Subcutaneous abdominal adipose tissue (tissue), 5 donors: ENCODE data around the gene SLC39A10.

ENCODE experiments used
- H3K27ac ChIP-seq: one replicate; pipeline ENCODE4 v1.7.0; 2013; ENCODE audit warnings: low read depth, mild to moderate bottlenecking, inconsistent platforms, low read length, moderate library complexity
- H3K27me3 ChIP-seq, 5 donors: one replicate each; pipeline ENCODE4 v1.7.0; 2013; ENCODE audit warnings: low read length in 5 of 5, inconsistent platforms in 1 of 5; ENCODE audit not compliant: control insufficient read depth in 5 of 5, insufficient read depth in 4 of 5
- H3K36me3 ChIP-seq, 5 donors: one replicate each; pipeline ENCODE4 v1.7.0; 2013; ENCODE audit warnings: low read length in 5 of 5; ENCODE audit not compliant: control insufficient read depth in 5 of 5, insufficient read depth in 5 of 5
- H3K4me1 ChIP-seq, 5 donors: one replicate each; pipeline ENCODE4 v1.7.0; 2013; ENCODE audit warnings: low read length in 5 of 5, mild to moderate bottlenecking in 3 of 5, moderate library complexity in 1 of 5; ENCODE audit not compliant: control insufficient read depth in 5 of 5, insufficient read depth in 5 of 5
- H3K4me3 ChIP-seq, 5 donors: one replicate each; pipeline ENCODE4 v1.7.0; 2013; ENCODE audit warnings: low read length in 5 of 5, low read depth in 1 of 5
- H3K9ac ChIP-seq, 5 donors: one replicate each; pipeline ENCODE4 v1.7.0; 2013; ENCODE audit warnings: low read length in 5 of 5, mild to moderate bottlenecking in 4 of 5, moderate library complexity in 3 of 5
- H3K9me3 ChIP-seq, 5 donors: one replicate each; pipeline ENCODE4 v1.7.0; 2013; ENCODE audit warnings: low read length in 5 of 5; ENCODE audit not compliant: control insufficient read depth in 5 of 5
- donor health status: healthy.
- donor health status: healthy.
- donor health status: healthy.
- donor health status: healthy.
- donor health status: healthy.

The SLC39A10 gene

DNA sequence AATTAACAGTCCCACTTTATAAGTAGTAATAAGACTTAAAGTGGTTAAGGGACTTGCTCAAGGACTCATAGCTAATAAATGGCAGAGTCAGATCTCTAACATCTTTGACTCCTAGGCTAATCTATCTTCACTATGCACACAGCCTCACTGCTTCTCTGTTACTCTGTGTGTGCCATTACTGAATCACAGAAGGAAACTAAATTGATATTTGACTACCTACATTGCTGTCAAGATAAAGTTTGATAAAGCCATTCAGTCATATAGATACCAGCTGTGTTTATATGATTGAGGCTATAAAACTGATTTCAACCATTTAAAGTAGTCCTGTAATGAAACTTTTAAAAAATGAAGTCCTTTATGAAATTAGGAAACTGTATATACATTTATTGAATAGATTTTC is 10.9 kb downstream of the SLC39A10 start:
- Histone ChIP-seq H3K4me1 (peaks cover 0 to 6% (median 4%) of the 10 kb centered on the region in 5 donors), H3K9me3 (no peaks in the 10 kb centered on the region), H3K4me3 (no peak overlapping the region), H3K36me3 (no peaks in the 10 kb centered on the region), H3K27ac (no peak overlapping the region), H3K9ac (no peak overlapping the region), H3K27me3 (no peaks in the 10 kb centered on the region)

DNA sequence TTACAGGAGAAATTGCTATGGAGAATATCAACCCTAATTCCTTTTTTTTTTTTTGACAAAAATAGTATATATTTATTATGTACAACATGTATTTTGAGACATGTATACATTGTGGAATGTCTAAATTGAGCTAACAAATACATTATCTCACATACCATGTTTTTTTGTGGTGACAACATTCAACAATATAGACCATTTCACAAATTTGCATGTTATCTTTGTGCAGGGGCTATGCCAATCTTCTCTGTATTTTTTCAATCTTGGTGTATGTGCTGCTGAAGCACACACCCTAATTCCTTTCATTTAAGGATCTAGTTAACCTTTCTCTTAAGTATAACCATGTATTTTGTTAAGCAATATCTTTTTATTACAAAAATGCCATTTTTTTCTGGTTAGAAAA is 13.2 kb downstream of the SLC39A10 start:
- Histone ChIP-seq H3K4me3 (no peak overlapping the region), H3K9me3 (no peaks in the 10 kb centered on the region), H3K36me3 (no peaks in the 10 kb centered on the region), H3K27me3 (no peaks in the 10 kb centered on the region), H3K9ac (no peak overlapping the region), H3K4me1 (peaks cover 0 to 6% (median 4%) of the 10 kb centered on the region in 5 donors), H3K27ac (no peak overlapping the region)

DNA sequence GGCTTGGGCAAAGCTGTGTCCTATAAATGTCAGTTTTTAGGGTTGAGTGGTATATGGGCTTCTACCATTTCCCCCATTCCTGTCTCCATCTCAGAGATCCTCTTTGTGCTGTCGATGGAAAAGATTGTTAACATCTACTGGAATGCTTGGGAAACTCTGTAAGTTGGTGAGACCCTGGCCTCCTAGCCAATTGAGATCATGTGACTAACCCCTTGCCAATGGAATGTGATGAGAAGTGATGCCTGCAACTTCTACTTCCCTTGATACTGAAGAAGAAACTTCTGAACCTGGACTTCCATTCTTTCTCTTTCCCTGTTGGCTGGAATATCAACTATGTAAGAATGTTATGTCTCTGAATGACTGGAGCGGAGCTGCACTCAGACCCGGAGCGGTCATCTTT is 14.5 kb downstream of the SLC39A10 start:
- no peaks in the 10 kb centered on the region for H3K27me3 ChIP-seq

DNA sequence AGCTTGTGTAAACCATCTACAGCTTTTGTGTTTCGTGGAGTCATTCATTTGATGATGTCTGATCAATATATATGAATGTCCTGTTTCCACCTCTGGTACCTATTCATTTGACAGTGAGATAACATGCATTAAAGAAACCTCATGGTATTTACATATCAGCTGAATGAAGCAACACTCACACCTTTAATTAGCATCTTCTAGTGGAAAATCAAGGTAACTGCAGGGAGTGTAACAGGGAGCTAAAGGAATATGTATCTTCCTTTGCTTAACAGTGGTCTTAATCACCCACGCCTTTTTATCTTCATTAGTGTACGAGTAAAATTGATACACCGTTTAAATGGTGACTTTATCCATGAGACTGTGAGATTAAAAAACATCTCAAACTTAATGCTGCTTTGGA is 15.6 kb downstream of the SLC39A10 start:
- no peak overlapping the region for H3K9ac ChIP-seq
- H3K9me3 ChIP-seq = no peaks in the 10 kb centered on the region
- H3K27ac ChIP-seq = no peak overlapping the region
- H3K36me3 ChIP-seq = peaks cover 0 to 3% (median 0%) of the 10 kb centered on the region in 5 donors
- H3K4me3 ChIP-seq = no peak overlapping the region
- no peaks in the 10 kb centered on the region for H3K4me1 ChIP-seq
- no peaks in the 10 kb centered on the region for H3K27me3 ChIP-seq

More for the DNA sequence above, 14.5 kb downstream of the SLC39A10 start:
- no peak overlapping the region for H3K4me3 ChIP-seq
- no peaks in the 10 kb centered on the region for H3K9me3 ChIP-seq
- H3K36me3 ChIP-seq = peaks cover 0 to 3% (median 0%) of the 10 kb centered on the region in 5 donors
- no peak overlapping the region for H3K9ac ChIP-seq
- H3K4me1 ChIP-seq = peaks cover 0 to 2% (median 0%) of the 10 kb centered on the region in 5 donors
- no peak overlapping the region for H3K27ac ChIP-seq

DNA sequence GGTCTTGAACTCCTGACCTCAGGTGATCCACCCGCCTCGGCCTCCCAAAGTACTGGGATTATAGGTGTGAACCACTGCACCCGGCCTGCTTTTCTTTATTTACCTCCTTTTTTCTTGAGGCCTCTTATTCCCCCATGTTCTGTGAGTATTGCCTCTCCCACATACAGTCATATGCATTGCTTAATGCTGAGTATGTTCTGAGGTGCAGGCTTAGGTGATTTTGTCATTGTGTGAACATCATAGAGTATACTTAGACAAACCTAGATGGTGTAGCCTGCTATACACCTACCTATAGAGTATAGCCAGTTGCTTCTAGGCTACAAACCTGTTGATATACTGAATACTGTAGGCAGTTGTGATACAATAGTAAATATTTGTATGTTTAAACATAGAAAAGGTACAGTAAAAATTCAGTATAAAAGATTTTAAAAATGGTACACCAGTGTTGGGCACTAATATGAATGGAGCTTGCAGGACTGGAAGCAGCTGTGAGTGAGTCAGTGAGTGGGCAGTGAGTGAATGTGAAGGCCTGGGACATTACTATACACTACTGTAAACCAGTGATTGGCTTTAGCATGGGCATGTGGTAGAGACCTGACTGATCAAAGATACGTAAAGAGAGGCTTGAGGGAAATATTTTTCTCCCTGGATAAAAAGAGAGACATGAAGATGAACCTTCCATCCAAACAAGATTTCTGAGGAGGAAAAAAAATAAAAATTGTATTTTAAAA is 17.6 kb downstream of the SLC39A10 start:
- H3K9ac ChIP-seq = no peak overlapping the region
- peaks cover 0 to 3% (median 0%) of the 10 kb centered on the region in 5 donors for H3K36me3 ChIP-seq
- no peak overlapping the region for H3K27ac ChIP-seq
- H3K4me1 ChIP-seq = no peaks in the 10 kb centered on the region
- no peaks in the 10 kb centered on the region for H3K9me3 ChIP-seq
- H3K4me3 ChIP-seq = no peak overlapping the region
- H3K27me3 ChIP-seq = no peaks in the 10 kb centered on the region

DNA sequence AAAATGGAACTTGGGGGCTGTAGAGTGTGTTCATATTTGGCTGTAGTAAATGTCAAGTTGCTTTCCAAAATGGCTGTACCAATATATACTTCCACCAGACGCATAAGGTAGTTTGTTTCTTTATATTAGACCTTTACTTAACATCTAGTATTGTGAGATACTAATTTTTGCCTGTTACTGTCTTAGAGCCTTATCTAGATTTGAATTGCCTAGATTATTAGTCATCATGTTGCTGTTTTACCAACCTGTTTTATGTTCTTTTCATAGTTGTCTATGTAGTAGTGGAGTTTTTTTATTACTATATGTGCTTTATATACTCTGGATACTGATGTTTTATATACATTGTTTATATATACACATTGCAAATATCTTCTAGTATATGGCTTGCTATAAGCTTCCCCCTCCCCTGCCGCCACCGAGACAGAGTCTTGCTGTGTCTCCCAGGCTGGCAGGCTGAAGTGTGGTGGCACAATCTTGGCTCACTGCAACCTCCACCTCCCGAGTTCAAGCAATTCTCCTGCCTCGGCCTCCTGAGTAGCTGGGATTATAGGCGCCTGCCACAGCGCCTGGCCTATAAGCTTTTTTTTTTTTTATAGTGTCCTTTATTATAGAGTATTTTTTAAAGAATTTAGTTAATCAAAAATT is 18.9 kb downstream of the SLC39A10 start:
- Histone ChIP-seq H3K9ac (no peak overlapping the region), H3K9me3 (no peaks in the 10 kb centered on the region), H3K36me3 (peaks cover 5 to 13% (median 7%) of the 10 kb centered on the region in 5 donors), H3K4me3 (no peak overlapping the region), H3K4me1 (no peaks in the 10 kb centered on the region), H3K27me3 (no peaks in the 10 kb centered on the region), H3K27ac (no peak overlapping the region)

DNA sequence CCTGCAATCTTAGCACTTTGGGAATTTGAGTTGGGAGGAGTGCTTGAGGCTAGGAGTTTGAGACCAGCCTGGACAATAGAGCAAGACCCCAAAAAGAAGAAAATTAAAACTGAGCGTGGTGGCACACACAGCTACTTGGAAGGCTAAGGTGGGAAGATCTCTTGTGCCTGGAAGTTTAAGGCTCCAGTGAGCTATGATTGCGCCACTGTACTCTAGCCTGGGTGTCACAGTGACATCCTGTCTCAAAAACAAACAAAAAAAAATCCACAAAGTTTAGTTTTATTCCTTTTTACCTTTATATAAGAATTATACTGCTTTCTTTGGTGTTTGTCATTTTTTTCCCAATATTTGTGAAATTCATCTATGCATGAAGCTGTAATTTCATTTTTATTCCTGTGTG is 20.3 kb downstream of the SLC39A10 start:
- H3K36me3 ChIP-seq = peaks cover 5 to 13% (median 7%) of the 10 kb centered on the region in 5 donors
- H3K9me3 ChIP-seq = no peaks in the 10 kb centered on the region
- no peak overlapping the region for H3K27ac ChIP-seq
- H3K4me1 ChIP-seq = no peaks in the 10 kb centered on the region
- no peak overlapping the region for H3K4me3 ChIP-seq
- H3K27me3 ChIP-seq = no peaks in the 10 kb centered on the region
- no peak overlapping the region for H3K9ac ChIP-seq

DNA sequence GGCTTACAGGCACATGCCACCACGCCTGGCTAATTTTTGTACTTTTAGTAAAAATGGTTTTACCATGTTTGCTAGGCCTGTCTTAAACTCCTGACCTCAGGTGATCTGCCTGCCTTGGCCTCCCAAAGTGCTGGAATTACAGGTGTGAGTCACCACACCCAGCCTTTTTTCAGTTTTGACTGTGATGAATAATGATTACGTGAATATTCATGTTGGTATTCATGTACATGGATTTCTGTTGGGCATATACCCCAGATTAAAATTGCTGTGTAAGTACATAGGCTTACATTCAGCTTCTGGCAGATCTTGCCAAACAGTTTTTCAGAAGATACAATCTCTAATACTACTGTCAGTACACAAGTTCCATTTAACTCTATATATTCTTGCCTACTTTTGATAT is 20.9 kb downstream of the SLC39A10 start:
- H3K9ac ChIP-seq = no peak overlapping the region
- H3K9me3 ChIP-seq = no peaks in the 10 kb centered on the region
- no peaks in the 10 kb centered on the region for H3K4me1 ChIP-seq
- peaks cover 5 to 13% (median 7%) of the 10 kb centered on the region in 5 donors for H3K36me3 ChIP-seq
- no peaks in the 10 kb centered on the region for H3K27me3 ChIP-seq
- no peak overlapping the region for H3K4me3 ChIP-seq
- H3K27ac ChIP-seq = no peak overlapping the region

DNA sequence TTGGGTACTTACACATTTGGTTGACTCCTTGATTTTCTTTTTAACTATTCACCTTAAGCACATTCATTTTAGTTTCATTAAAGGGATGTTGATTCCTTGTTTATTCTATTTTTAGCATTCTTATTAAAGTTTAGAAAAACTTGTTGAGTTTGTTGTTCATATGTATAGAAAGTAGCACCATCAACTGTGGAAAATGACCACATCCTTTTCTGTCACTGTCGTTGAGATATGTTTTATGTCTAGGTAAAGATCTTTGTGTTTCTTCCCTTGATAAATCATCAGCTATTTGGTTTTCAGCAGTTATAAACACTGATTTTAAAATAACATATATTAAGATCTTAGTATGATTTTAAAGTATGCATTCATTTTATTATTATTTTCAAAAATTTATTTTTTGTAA is 25.1 kb downstream of the SLC39A10 start:
- Histone ChIP-seq H3K36me3 (peaks cover 7 to 10% (median 10%) of the 10 kb centered on the region in 5 donors), H3K4me1 (no peaks in the 10 kb centered on the region), H3K4me3 (no peak overlapping the region), H3K9me3 (no peaks in the 10 kb centered on the region), H3K27me3 (no peaks in the 10 kb centered on the region), H3K9ac (no peak overlapping the region), H3K27ac (no peak overlapping the region)

DNA sequence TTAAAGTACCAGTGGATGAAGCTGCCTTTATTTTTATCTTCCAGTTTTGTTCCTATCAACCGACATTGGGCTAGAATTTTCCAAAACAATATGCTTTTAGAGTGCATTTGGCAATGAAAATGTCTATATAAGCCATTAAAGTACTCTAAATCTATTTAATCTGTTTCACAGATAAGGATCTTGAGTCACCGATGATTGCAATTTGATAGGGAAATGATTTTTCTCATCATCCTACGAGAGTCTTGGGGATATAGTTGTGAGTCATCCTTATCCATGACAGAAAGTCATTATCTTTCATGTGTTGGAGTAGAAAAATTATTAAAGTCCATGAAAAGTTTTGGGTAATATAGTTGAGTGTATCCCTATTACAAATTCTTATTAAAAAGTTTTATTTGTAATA is 26.1 kb downstream of the SLC39A10 start:
- H3K27me3 ChIP-seq = no peaks in the 10 kb centered on the region

More for the DNA sequence above, 26.1 kb downstream of the SLC39A10 start:
- no peak overlapping the region for H3K4me3 ChIP-seq
- H3K36me3 ChIP-seq = peaks cover 7 to 10% (median 10%) of the 10 kb centered on the region in 5 donors
- no peak overlapping the region for H3K27ac ChIP-seq
- no peaks in the 10 kb centered on the region for H3K4me1 ChIP-seq
- H3K9ac ChIP-seq = no peak overlapping the region
- no peaks in the 10 kb centered on the region for H3K9me3 ChIP-seq
